Measurements from ENCODE around the gene CYYR1.

GRCh38 chr21:26540651-26541050 lies 32.4 kb downstream of the CYYR1 start:
- TF ChIP-seq CTCF (IDR thresholded peaks at IDR 0.05) (no peak), POLR2A (IDR thresholded peaks at IDR 0.05) (no peak)
